GM12892 (cell line): ENCODE data around the gene PNPLA1. TPM values are rescaled to one million over a fixed set of nuclear protein-coding genes. Genes with fewer than 3 reads are reported as not detected.

Experiments used
- DNase-seq: peaks from one replicate; pipeline ENCODE4 v3.0.0; 2011; ENCODE audit not compliant: insufficient read length
- FAIRE-seq: peaks from 2 replicates; lab custom pipeline; 2011; peaks lifted over from hg19 to GRCh38; lab: Jason Lieb, UNC
- POLR2A ChIP-seq: IDR thresholded peaks from 2 replicates; pipeline ENCODE4 v1.6.1; 2011; ENCODE audit warnings: low read depth, low read length, control low read depth
- POLR2AphosphoS5 ChIP-seq: IDR thresholded peaks from 2 replicates; pipeline ENCODE4 v1.6.1; 2011; ENCODE audit warnings: low read depth, low read length, control low read depth
- TAF1 ChIP-seq: IDR thresholded peaks from 2 replicates; pipeline ENCODE4 v1.6.1; 2011; ENCODE audit warnings: low read depth, mild to moderate bottlenecking, control low read depth, low read length, borderline replicate concordance
- polyA plus RNA-seq: library from polyadenylated mRNA; unstranded; fragments of >200 nt; gene quantifications from one replicate; pipeline ENCODE4 v1.2.1, GENCODE V29; 2012; ENCODE audit warnings: missing spikeins, inconsistent platforms; ENCODE audit not compliant: missing spikeins

Gene PNPLA1
- not detected for polyA plus RNA-seq

- no peak for FAIRE-seq
- no peak for DNase-seq
Observed at GRCh38 chr6:36269834-36270705, at the start of gene PNPLA1. PNPLA1 (plus strand) TSS chr6:36270060; CDS start chr6:36270460, 400 bp downstream.

GRCh38 chr6:36220226-36220625 is 49.6 kb upstream of the PNPLA1 start:
- FAIRE-seq (no peak), DNase-seq (no peak)
- no peak for TF ChIP-seq POLR2AphosphoS5
- TF ChIP-seq TAF1 = no peak
- TF ChIP-seq POLR2A = no peak

More at GRCh38 chr6:36269834-36270705, at the start of gene PNPLA1:
- no peak for TF ChIP-seq TAF1
- TF ChIP-seq POLR2A = no peak
- no peak for TF ChIP-seq POLR2AphosphoS5

- TF ChIP-seq POLR2AphosphoS5 (no peak), POLR2A (no peak), TAF1 (no peak)
- FAIRE-seq (no peak), DNase-seq (no peak)
Observed at GRCh38 chr6:36221674-36222073, 48.2 kb upstream of the PNPLA1 start.

GRCh38 chr6:36222924-36223323 is 46.9 kb upstream of the PNPLA1 start:
- TF ChIP-seq POLR2AphosphoS5 = no peak
- no peak for TF ChIP-seq TAF1
- TF ChIP-seq POLR2A = no peak
- DNase-seq = no peak
- no peak for FAIRE-seq

- no peak for FAIRE-seq
- TF ChIP-seq TAF1 = no peak
- TF ChIP-seq POLR2A = no peak
- no peak for DNase-seq
Observed at GRCh38 chr6:36223706-36224105, 46.2 kb upstream of the PNPLA1 start.

- TF ChIP-seq POLR2AphosphoS5 = no peak
- no peak for TF ChIP-seq TAF1
- TF ChIP-seq POLR2A = no peak
- FAIRE-seq (no peak), DNase-seq (no peak)
Observed at GRCh38 chr6:36224918-36225461, 44.9 kb upstream of the PNPLA1 start.

GRCh38 chr6:36226438-36227047 is 43.3 kb upstream of the PNPLA1 start:
- FAIRE-seq (no peak), DNase-seq (no peak)
- no peak for TF ChIP-seq POLR2AphosphoS5

GRCh38 chr6:36227379-36228228 is 42.3 kb upstream of the PNPLA1 start:
- DNase-seq (no peak), FAIRE-seq (no peak)
- no peak for TF ChIP-seq TAF1
- TF ChIP-seq POLR2A = no peak
- no peak for TF ChIP-seq POLR2AphosphoS5

GRCh38 chr6:36229223-36229622 is 40.6 kb upstream of the PNPLA1 start:
- TF ChIP-seq POLR2A = no peak
- no peak for TF ChIP-seq POLR2AphosphoS5
- no peak for TF ChIP-seq TAF1
- DNase-seq (no peak), FAIRE-seq (no peak)

GRCh38 chr6:36230371-36230770 is 39.5 kb upstream of the PNPLA1 start:
- TF ChIP-seq TAF1 = no peak
- DNase-seq (no peak), FAIRE-seq (no peak)

- FAIRE-seq = no peak
Observed at GRCh38 chr6:36232172-36232571, 37.7 kb upstream of the PNPLA1 start.

GRCh38 chr6:36235309-36235708 is 34.6 kb upstream of the PNPLA1 start:
- TF ChIP-seq POLR2AphosphoS5 = no peak
- TF ChIP-seq TAF1 = no peak
- TF ChIP-seq POLR2A = no peak
- FAIRE-seq = no peak
- no peak for DNase-seq

More at GRCh38 chr6:36232172-36232571, 37.7 kb upstream of the PNPLA1 start:
- no peak for TF ChIP-seq POLR2AphosphoS5
- no peak for TF ChIP-seq TAF1
- no peak for TF ChIP-seq POLR2A
- DNase-seq = no peak
